H54 (cell line): ENCODE data around the gene C1orf167.

Source experiments
- DNase-seq: peaks from one replicate; pipeline ENCODE4 v3.0.0; 2011; ENCODE audit warnings: low spot score, mixed read lengths; ENCODE audit not compliant: insufficient read length
- FAIRE-seq: peaks from 3 replicates; lab custom pipeline; 2011; peaks lifted over from hg19 to GRCh38; lab: Jason Lieb, UNC
- POLR2A ChIP-seq: IDR thresholded peaks from 2 replicates; pipeline ENCODE4 v1.6.1; 2011; ENCODE audit warnings: low read depth, mild to moderate bottlenecking, low read length

The C1orf167 gene

DNA sequence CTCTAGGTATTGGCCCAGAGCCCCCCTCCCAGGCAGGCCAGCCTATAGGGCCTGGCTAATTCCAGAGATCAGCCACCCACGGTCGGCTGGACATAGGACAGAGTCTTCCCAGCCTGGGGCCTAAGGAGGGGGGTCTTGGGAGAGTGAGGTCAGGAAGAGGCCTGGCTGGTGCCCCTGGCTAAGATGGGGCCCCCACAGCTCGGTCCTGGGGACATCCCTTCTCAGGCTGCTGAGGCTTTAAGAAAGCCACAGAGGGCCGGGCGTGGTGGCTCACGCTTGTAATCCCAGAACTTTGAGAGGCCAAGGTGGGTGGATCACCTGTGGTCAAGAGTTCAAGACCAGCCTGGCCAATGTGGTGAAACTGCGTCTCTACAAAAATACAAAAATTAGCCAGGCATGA lies 2.5 kb downstream of the C1orf167 start:
- TF ChIP-seq POLR2A: no peak
- DNase-seq: no peak
- no peak for FAIRE-seq

DNA sequence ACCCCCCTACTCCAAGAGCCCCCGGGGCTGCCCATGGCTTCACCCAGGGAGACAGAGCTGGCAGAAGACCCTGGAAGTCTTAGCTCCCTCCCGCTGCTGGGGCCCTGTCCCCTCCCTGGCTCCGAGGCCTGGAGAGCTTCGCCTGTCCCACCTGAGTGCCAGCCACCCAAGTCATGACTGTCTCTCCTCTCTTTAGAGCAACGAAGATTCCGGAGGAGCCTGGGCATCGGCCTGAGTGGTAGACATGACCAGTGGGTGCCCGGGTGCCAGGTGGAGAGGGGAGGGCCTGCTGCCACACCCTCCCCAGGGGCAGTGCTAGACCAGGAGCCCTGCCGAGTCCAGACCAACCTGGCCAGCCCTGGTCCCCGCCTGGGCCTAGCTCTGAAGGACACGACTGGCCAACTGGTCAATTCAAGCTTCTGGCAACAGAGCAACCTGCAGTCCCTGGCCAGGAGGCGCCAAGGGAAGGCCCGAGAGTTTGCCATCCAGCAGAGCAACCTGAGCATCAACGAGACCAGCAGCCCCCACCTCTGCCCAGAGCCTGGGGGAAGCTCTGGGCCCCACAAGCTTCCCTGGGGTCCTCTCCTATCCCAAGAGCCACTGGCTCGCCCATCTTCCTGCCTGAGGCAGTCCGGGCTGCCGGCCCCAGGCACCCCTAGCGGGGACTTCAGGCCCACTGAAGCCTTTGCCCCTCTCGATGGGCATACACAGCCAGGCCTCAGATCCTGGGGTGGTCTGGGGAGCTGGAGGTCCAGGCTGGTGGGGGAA lies 3.9 kb downstream of the C1orf167 start:
- no peak for FAIRE-seq
- no peak for DNase-seq
- TF ChIP-seq POLR2A: no peak

DNA sequence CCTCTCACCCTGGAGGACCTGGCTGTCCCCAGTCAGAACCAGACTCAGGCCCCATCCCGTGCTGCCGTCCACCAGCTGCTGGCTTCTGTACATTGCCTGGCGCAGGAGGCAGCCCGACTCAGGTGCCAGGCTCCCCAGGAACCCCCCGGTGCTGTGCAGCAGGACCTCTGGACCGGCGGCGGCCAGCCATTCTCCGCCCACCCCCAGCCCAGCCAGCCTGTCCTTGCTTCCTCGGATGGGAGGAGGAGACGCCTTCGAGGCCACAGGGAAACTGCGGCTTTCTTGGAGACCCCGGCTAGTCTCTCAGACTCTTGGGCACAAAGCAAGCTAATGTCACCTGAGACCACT lies 4.4 kb downstream of the C1orf167 start:
- TF ChIP-seq POLR2A: no peak
- FAIRE-seq: no peak
- DNase-seq: no peak

DNA sequence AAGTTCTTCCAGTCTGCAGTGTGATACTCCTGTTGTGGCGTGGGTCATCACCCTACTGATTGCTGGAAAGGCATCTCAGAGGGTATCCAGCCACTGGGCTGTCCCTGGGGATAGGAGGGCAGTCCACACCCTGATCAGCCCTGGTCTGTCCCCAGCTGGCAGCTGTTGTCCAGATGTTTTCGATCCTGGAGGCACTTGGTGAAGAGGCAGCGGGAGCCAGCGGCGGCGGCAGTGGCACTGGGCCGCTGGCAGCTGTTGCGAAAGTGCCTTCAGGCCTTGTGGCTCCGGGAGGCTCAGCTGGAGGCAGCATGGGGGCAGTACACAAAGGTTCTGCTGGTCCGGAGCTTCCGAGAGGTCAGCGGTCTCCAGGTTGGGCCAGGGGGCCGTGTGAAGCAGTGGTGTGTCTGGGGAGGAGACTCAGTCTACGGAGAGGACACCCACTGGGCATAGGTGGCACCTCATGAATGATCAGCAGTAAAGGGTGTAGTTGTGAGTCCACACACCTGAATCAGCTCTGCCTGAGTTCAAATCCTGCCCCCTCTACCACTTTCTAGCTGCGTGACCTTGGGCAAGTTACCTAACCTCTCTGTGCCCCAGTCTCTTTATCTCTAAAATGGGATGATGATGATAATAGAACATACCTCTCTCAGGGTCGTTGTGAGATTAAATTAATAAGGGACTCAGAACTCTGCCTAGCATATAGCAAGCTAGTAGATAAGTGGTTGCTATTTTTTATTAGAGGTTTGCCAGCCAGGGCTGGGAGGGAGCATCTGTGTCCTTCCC lies 6.1 kb downstream of the C1orf167 start:
- no peak for DNase-seq
- FAIRE-seq: no peak
- TF ChIP-seq POLR2A: no peak

DNA sequence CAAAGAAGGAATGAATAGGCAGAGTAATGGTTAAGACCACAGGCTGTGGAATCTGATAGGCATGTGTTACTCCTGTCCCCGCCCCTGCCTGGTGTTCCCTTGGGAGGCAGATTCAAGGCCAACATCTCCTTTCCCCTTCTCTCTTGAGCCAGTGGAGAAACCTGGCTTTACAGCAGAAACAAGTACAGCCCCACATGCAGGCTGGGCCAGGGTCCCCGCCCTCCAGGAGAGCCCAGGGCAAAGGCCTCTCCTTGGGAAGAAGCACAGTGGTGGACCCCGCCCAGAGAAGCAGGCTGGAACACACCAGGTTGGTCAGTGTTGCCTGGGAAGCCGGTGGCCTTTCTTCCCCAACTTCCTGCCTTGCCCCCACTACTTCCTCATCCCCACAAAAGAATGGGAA lies 6.8 kb downstream of the C1orf167 start:
- DNase-seq (no peak), FAIRE-seq (no peak)
- TF ChIP-seq POLR2A: no peak

DNA sequence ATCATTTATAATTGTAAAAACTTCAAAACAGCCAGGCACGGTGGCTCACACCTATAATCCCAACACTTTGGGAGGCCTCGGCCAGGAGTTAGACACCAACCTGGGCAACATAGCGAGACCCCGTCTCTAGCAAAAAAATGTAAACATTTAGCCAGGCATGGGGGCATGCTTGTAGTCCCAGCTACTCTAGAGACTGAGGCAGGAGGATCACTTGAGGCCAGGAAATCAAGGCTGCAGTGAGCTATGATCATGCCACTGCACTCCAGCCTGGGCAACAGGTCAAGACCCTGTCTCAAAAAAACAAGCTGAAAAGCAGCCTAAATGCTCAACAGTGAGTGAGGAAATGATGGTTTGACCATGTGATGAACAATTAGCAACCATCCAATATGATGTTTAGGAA lies 7.3 kb downstream of the C1orf167 start:
- no peak for FAIRE-seq
- DNase-seq: no peak
- no peak for TF ChIP-seq POLR2A

DNA sequence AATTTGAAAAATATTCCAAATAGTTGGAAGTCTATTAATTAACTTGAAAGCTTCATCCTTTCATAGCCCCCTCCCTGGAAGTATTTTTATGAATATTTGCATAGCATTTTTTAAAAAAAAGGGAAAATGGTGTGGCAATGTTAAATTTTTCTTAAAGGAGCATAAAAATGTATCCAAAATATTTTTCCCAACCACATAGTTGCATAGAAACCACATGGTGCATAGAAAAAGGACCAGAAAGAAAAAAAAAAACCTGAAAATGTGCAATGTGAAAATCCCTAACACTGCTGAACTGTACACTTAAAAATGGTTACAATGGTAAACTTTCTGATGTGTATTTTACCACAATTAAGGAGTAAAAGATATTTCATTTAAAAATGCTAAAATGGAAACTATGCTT lies 8.0 kb downstream of the C1orf167 start:
- no peak for DNase-seq
- TF ChIP-seq POLR2A: no peak
- FAIRE-seq: no peak

DNA sequence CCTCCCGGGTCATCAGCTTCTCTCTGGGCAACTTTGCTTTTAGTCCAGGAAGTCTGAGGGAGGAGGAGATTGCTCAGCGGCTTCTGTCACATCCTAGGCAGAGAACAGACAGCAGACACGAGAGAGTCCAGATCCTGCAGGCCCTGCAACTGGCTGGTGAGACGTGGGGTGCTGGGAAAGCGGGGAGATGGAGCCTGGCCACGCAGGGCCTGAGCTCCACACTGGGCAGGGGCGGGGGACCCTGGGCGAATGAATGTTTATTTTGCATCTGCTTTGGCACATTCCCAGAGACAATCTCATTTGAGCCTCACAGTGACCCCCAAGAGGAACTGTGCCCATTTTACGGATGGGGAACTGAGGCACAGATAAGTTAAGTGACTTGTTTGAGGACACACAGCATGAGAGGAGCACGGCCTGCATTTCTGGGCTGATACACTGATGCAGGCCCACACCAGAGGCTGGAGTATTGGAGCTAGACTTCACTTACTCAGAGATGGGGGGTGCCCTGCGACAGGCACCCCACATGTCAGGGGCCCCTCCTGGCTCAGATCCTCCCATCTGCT lies 9.6 kb downstream of the C1orf167 start:
- DNase-seq (no peak), FAIRE-seq (no peak)
- TF ChIP-seq POLR2A: no peak

DNA sequence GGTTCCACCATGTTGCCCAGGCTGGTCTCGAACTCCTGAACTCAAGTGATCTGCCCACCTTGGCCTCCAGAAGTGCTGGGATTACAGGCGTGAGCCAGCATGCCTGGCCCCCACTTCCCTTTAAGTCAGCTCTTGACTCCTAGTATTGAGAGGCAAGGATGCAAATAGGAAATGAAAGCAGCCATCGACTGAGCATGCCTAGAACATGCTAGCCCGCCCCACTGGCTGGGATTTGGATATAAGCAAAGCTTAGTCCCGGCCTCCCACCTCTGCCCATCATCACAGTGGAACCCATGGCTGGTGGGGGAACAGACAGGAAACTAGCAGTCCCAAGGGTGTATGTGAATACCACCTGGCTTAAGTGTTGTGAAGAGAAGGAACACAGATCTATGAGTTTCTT lies 10.5 kb downstream of the C1orf167 start:
- FAIRE-seq (no peak), DNase-seq (no peak)
- TF ChIP-seq POLR2A: no peak

DNA sequence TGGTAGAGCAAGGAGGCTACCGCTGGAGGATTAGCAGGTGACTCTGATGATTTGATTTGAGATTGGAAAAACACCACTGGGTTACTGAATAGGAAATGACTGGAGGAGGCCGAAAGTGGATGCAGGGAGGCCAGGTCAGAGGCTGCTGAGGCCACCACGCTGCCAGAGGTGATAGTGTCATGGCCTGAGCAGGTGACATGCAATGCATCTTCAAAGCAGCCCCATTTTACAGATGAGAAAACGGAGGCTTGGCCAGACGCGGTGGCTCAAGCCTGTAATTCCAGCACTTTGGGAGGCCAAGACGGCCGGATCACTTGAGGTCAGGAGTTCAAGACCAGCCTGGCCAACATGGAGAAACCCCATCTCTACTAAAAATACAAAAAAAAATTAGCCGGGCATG lies 12.8 kb downstream of the C1orf167 start:
- no peak for TF ChIP-seq POLR2A
- no peak for DNase-seq
- no peak for FAIRE-seq

DNA sequence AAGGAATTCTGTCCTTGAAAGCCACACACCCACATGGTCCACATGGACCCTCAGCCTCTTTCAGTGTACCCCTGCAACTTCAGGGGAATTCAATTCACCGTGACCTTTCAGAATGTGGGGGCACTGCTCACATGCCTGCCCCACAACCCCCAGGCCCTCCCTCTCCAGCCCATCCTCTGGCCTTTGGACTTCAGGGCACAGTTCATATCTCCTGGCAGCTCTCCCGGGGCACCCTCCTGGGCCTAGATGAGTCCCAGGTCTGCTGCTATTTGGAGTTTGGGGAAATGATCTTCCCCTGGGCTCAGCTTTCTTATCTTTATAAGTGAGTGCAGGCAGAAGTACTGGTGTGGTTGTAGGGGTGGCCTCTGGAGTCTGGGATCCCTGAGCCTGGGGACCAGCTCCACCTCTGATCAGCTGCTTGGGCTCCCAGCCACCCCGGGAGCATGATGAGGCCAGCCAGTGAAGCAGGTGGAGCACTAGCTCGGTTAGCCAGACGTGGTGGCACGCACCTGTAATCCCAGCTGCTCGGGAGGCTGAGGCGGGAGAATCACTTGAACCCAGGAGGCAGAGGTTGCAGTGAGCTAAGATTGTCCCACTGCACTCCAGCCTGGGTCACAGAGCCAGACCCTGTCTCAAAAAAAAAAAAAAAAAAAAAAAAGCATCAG lies 15.8 kb downstream of the C1orf167 start:
- no peak for FAIRE-seq
- no peak for TF ChIP-seq POLR2A
- no peak for DNase-seq

DNA sequence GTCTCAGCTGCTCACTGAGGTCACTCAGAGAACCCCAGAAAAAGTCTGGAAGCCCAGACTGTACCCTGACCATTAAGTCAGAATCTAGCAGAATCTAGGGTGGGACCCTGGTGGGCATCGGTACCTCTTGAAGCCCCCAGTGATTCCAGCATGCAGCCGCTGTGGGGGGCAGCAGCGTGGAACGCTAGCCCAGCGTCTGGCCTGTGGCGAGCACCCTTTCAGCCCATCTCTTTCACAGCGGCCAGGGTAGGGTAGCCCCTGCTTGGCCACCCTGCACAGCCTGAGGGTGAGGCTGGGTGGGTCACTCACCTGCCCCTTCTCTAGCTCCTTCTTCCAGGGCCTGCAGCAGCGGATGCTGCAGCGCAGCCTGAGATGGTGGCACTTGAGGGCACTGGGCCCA lies 16.3 kb downstream of the C1orf167 start:
- FAIRE-seq (no peak), DNase-seq (no peak)
- no peak for TF ChIP-seq POLR2A

DNA sequence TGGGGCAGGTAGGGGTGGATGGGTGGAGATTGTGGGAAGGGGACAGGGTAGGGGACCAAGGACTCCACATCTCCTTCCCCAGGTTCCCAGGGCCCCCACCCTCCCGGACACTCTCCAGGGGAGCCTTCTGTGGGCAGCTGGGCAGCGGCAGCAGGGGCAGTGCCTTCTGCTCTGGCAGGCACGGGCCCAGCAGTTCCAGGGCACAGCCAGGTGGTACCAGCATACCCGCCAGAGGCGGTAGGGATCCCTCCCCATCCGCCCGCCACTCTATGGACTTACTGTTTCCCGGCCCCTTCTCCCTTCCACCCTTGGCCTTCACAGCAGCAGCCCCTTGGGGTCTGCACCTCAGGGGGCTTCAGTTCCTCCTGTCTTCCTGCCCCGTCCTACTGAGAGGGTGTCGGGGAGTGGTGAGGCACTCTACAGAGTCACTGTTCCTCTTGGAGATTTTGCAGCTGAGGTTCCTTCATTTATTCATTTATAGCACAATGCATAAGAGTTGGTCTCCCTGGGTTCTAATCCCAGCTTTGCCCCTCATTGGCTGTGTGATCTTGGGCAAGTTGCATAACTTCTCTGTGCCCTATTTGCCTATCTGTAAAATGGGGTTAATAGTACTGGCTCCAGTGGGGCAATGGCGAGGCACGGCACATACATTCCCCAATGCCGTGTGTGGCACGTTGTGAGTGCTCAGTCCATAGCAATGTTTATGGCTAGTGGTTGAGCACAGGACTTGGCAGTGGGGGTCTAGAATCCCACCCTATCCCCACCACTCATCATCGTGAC lies 17.0 kb downstream of the C1orf167 start:
- no peak for FAIRE-seq
- no peak for DNase-seq
- no peak for TF ChIP-seq POLR2A
